GM12874 (cell line): ENCODE results near the gene LTBP4.

Experiments used
- TF ChIP-seq, protein P1 (sequence below): IDR thresholded peaks from 2 replicates; pipeline ENCODE4 v1.5.1; 2011; ENCODE audit warnings: low read depth, mild to moderate bottlenecking, control low read depth, low read length, moderate library complexity; ENCODE audit not compliant: insufficient read depth

The LTBP4 gene

DNA sequence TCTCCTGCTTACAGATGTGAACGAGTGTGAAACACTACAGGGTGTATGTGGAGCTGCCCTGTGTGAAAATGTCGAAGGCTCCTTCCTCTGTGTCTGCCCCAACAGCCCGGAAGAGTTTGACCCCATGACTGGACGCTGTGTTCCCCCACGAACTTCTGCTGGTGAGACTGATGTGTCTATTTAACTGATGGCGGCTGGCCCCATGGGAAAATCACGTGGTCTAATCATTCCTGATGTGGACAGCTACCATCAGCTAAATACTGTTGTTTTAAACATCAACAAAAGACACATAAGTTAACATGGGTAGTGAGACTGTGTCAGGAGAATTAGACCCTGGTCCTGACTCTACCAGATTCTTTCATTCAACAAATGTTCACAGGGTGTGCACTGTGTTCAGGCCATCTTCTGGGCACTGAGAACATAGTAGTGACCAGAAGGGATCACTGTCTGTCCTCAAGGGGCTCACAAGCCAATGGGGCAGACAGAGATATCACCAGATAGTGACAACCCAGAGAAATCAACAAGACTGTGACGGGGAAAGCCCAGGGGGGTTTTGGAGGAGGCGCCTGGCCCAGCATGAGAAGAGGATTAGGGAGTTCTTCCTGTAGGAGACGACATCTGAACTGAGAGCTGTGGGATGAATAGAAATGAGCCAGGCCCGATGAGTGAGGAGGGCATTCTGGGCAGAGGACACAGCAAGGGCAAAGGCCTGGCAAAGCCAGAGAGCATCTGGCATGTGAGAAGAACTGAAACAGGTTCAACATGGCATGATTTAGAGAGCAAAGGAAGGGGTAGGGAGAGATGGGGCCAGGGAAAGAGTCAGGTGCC, 18.4 kb downstream of the LTBP4 start:
- TF ChIP-seq, protein P1, sequence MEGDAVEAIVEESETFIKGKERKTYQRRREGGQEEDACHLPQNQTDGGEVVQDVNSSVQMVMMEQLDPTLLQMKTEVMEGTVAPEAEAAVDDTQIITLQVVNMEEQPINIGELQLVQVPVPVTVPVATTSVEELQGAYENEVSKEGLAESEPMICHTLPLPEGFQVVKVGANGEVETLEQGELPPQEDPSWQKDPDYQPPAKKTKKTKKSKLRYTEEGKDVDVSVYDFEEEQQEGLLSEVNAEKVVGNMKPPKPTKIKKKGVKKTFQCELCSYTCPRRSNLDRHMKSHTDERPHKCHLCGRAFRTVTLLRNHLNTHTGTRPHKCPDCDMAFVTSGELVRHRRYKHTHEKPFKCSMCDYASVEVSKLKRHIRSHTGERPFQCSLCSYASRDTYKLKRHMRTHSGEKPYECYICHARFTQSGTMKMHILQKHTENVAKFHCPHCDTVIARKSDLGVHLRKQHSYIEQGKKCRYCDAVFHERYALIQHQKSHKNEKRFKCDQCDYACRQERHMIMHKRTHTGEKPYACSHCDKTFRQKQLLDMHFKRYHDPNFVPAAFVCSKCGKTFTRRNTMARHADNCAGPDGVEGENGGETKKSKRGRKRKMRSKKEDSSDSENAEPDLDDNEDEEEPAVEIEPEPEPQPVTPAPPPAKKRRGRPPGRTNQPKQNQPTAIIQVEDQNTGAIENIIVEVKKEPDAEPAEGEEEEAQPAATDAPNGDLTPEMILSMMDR: no peak

DNA sequence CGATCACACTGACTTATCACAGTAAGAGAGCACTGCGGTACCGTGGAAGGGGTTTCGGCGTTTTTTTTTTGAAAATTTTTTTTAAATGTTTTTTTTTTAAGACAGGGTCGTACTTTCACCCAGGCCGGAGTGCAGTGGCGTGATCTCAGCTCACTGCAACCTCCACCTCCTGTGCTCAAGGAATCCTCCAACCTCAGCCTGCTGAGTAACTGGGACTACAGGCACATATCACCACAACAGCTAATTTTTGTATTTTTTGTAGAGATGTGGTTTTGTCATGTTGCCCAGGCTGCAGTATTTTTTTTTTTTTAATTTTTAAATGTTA, 19.0 kb downstream of the LTBP4 start:
- TF ChIP-seq, protein P1: no peak

DNA sequence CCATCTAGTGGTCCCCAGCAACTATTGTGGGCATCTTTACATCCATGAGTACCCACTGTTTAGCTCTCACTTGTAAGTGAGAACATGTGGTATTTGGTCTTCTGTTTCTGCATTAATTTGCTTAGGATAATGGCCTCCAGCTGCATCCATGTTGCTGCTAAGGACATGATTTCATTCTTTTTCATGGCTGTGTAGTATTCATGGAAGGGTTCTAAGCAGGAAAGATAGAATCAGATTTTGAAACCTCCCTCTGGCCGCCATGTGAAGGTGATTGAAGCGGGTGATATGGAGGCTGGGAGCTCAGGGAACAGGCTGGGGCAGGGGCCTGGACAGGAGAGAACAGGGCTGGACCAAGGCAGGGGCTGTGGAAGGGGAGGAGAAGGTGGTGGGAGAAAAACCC, 20.1 kb downstream of the LTBP4 start:
- TF ChIP-seq, protein P1: no peak

DNA sequence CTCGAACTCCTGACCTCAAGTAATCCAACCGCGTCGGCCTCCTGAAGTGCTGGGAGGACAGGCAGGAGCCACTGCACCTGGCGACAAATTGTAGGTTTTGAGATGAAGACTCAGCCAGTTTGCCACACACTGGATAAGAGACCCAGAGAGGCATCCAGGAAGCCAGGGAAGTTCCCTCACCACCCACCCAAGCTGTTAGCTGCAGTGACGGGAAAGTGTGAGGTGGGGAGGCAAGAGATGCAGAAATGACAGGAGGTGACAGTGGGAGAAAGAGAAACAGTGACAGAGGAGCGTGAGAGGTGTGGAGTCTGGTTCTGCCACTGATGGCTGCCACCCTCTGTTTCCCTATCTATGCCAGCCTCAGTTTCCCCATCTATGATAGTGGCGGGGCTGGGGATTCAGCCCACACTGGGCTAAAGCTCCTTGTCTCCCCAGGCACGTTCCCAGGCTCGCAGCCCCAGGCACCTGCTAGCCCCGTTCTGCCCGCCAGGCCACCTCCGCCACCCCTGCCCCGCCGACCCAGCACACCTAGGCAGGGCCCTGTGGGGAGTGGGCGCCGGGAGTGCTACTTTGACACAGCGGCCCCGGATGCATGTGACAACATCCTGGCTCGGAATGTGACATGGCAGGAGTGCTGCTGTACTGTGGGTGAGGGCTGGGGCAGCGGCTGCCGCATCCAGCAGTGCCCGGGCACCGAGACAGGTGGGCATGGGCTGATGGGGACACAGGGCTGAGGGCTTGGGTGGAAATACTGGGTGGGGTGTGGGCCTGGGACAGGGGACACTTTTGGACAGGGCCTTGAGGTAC, 21.0 kb downstream of the LTBP4 start:
- TF ChIP-seq, protein P1: no peak

DNA sequence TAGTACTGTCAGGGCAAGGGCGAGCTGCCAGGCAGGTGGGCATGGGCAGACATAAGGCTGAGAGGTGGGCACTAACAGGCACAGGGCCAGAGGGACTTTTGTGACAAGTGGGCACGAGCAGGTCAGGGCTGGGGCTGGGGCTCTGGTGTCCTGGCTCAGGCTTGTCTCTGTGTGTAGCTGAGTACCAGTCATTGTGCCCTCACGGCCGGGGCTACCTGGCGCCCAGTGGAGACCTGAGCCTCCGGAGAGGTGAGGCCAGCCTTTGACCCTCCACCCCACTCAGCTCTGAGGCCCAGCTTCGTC, 21.6 kb downstream of the LTBP4 start:
- TF ChIP-seq, protein P1: no peak

DNA sequence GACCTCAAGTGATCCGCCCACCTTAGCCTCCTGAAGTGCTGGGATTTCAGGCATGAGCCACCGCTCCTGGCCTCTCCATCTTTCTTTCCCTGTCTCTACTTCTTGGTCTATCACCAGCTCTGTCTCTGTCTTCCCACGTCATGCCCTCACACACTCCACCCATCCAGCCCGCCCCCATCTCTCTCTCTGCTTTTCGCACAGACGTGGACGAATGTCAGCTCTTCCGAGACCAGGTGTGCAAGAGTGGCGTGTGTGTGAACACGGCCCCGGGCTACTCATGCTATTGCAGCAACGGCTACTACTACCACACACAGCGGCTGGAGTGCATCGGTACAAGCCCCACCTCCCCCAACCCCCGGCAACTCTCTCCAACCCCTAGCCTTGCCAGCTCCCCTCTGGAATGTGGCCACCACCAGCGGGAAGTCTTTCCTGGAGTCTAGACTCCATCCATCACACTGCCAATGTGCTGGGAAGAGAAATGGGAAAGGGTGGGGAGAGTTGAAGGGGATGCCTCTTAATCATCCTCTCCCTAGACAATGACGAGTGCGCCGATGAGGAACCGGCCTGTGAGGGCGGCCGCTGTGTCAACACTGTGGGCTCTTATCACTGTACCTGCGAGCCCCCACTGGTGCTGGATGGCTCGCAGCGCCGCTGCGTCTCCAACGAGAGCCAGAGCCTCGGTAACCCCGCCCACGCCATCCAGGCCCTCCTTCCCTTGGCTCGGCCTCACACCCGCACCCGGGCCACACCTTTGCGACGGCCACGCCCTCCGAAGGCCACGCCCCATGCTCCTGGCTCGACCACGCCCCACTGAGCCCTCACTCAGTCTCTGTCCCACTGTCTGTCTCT, 22.5 kb downstream of the LTBP4 start:
- TF ChIP-seq, protein P1: no peak
